ENCODE results near the gene SLC39A9. TPM values are rescaled to one million over a fixed set of nuclear protein-coding genes. Genes with fewer than 3 reads are reported as not detected.

Gene SLC39A9
- total RNA-seq, 1 experiment from 2014 or later: 63.4 TPM

- no peaks in the 10 kb centered on the region for H3K27me3 ChIP-seq (ENCODE audit: control insufficient read depth, insufficient read depth, low read length)
- BruUV-seq (replicated peaks): no TSS peak
- H3K4me3 ChIP-seq (ENCODE audit: low read depth in 2 of 2, low read length in 2 of 2): no peak overlapping the region
- H3K36me3 ChIP-seq (ENCODE audit: control insufficient read depth, insufficient read depth, low read length): peaks cover 3% of the 10 kb centered on the region; the same call in 1 of the 2 replicates
- ATAC-seq: no peak
- POLR2A ChIA-PET: interaction anchor here (0.7 kb wide), 1 partner anchor 61 kb away, joined by 4 read pairs; no protein-coding TSS in a partner anchor
- no peak overlapping the region for H3K27ac ChIP-seq (ENCODE audit: low read length)
- DNase-seq (ENCODE audit: low read depth, low spot score): no peak
- in situ Hi-C loops (cut with HindIII; ENCODE audit: low pct_unique_long_range_greater_than_20kb, low sequenced_read_pairs) (no loop called here), intact Hi-C loops (cut with micrococcal nuclease; ENCODE audit: unreplicated experiment) (no loop called here)
- TF ChIP-seq TCF7L2 (IDR thresholded peaks at IDR 0.05; ENCODE audit: low read depth, low read length) (no peak), POLR2AphosphoS5 (IDR thresholded peaks at IDR 0.05; ENCODE audit: low read depth, low read length) (no peak), SIN3A (IDR thresholded peaks at IDR 0.05; ENCODE audit: borderline replicate concordance, insufficient read depth, low read depth, low read length) (no peak), REST (IDR thresholded peaks at IDR 0.05; ENCODE audit: insufficient read depth in 1 of 2, low read depth in 2 of 2, low read length in 1 of 2) (no peak)
- TF ChIP-seq, protein P1, sequence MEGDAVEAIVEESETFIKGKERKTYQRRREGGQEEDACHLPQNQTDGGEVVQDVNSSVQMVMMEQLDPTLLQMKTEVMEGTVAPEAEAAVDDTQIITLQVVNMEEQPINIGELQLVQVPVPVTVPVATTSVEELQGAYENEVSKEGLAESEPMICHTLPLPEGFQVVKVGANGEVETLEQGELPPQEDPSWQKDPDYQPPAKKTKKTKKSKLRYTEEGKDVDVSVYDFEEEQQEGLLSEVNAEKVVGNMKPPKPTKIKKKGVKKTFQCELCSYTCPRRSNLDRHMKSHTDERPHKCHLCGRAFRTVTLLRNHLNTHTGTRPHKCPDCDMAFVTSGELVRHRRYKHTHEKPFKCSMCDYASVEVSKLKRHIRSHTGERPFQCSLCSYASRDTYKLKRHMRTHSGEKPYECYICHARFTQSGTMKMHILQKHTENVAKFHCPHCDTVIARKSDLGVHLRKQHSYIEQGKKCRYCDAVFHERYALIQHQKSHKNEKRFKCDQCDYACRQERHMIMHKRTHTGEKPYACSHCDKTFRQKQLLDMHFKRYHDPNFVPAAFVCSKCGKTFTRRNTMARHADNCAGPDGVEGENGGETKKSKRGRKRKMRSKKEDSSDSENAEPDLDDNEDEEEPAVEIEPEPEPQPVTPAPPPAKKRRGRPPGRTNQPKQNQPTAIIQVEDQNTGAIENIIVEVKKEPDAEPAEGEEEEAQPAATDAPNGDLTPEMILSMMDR (IDR thresholded peaks at IDR 0.05): no peak
- CTCF ChIA-PET: no interaction called here
- H3K9me3 ChIP-seq (ENCODE audit: control insufficient read depth, insufficient read depth, low read depth, low read length): no peaks in the 10 kb centered on the region
- H3K4me1 ChIP-seq (ENCODE audit: control insufficient read depth, insufficient read depth, low read length): no peaks in the 10 kb centered on the region
Measured at GRCh38 chr14:69458350-69458749, 59.9 kb downstream of the SLC39A9 start.

DNA sequence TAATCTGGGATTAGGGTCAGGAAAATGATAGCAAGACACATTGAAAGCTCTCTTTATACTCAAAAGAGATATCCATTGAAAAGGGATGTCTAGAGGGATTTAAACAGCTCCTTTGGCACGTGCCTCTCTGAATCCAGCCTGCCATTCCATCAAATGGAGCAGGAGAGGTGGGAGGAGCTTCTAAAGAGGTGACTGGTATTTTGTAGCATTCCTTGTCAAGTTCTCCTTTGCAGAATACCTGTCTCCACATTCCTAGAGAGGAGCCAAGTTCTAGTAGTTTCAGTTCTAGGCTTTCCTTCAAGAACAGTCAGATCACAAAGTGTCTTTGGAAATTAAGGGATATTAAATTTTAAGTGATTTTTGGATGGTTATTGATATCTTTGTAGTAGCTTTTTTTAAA, 60.6 kb downstream of the SLC39A9 start:
- in situ Hi-C loops (cut with HindIII; ENCODE audit: low pct_unique_long_range_greater_than_20kb, low sequenced_read_pairs) (no loop called here), intact Hi-C loops (cut with micrococcal nuclease; ENCODE audit: unreplicated experiment) (no loop called here)
- H3K9me3 ChIP-seq (ENCODE audit: control insufficient read depth, insufficient read depth, low read depth, low read length): no peaks in the 10 kb centered on the region
- no TSS peak for BruUV-seq (replicated peaks)
- POLR2A ChIA-PET: interaction anchor here (0.7 kb wide), 1 partner anchor 62 kb away, joined by 4 read pairs; no protein-coding TSS in a partner anchor
- ATAC-seq (no peak), DNase-seq (ENCODE audit: low read depth, low spot score) (no peak)
- H3K36me3 ChIP-seq (ENCODE audit: control insufficient read depth, insufficient read depth, low read length): peaks cover 3% of the 10 kb centered on the region; the same call in 1 of the 2 replicates
- TF ChIP-seq REST (IDR thresholded peaks at IDR 0.05; ENCODE audit: insufficient read depth in 1 of 2, low read depth in 2 of 2, low read length in 1 of 2): no peak
- no peak for TF ChIP-seq TCF7L2 (IDR thresholded peaks at IDR 0.05; ENCODE audit: low read depth, low read length)
- no peak for TF ChIP-seq SIN3A (IDR thresholded peaks at IDR 0.05; ENCODE audit: borderline replicate concordance, insufficient read depth, low read depth, low read length)
- no peak for TF ChIP-seq POLR2AphosphoS5 (IDR thresholded peaks at IDR 0.05; ENCODE audit: low read depth, low read length)
- TF ChIP-seq, protein P1 (IDR thresholded peaks at IDR 0.05): no peak
- no peak overlapping the region for H3K4me3 ChIP-seq (ENCODE audit: low read depth in 2 of 2, low read length in 2 of 2)
- no peak overlapping the region for H3K27ac ChIP-seq (ENCODE audit: low read length)
- H3K27me3 ChIP-seq (ENCODE audit: control insufficient read depth, insufficient read depth, low read length): no peaks in the 10 kb centered on the region
- no peaks in the 10 kb centered on the region for H3K4me1 ChIP-seq (ENCODE audit: control insufficient read depth, insufficient read depth, low read length)
- CTCF ChIA-PET: no interaction called here

Data from Panc1 (cell line).